Ovary (tissue), 9 donors: ENCODE results near the gene TANC1. TPM values are rescaled to one million over a fixed set of nuclear protein-coding genes. Genes with fewer than 3 reads are reported as not detected.

Experiments
- DNase-seq, 5 donors: peaks; one replicate each; pipeline ENCODE4 v3.0.0-alpha.2; 2019 to 2020
- H3K27ac ChIP-seq, 2 donors: fragments of 200-600 bp; one replicate each; pipeline versions ENCODE4 v1.5.1 to v1.8.0; 2019 to 2022
- H3K27me3 ChIP-seq: fragments of 200-600 bp; one replicate; pipeline ENCODE4 v1.8.0; 2022
- H3K36me3 ChIP-seq: fragments of 200-600 bp; sonication (generic); one replicate; pipeline ENCODE4 v1.5.1; 2019
- H3K4me1 ChIP-seq: one replicate; pipeline ENCODE4 v1.8.1; 2013; ENCODE audit warnings: mild to moderate bottlenecking, moderate library complexity; ENCODE audit not compliant: insufficient read depth
- H3K4me3 ChIP-seq: fragments of 200-600 bp; sonication (generic); one replicate; pipeline ENCODE4 v1.5.1; 2017
- H3K9me3 ChIP-seq, 2 donors: fragments of 200-600 bp in 1 of 2; sonication (generic) in 1 of 2; one replicate each; pipeline versions ENCODE4 v1.5.1 to v1.8.1; 2013 to 2019; ENCODE audit warnings: mild to moderate bottlenecking in 1 of 2, moderate library complexity in 1 of 2
- EP300 ChIP-seq: sonication (generic); formaldehyde crosslinking; IDR thresholded peaks from one replicate; pipeline ENCODE4 v1.6.1; 2017; ENCODE audit warnings: antibody characterized with exemption
- POLR2A ChIP-seq: fragments of 450-650 bp; IDR thresholded peaks from one replicate; pipeline ENCODE4 v1.6.1; 2017; ENCODE audit warnings: antibody characterized with exemption, mild to moderate bottlenecking, moderate library complexity
- WGBS, 3 donors: extraction: QIAGEN DNeasy Blood & Tissue Kit in 1 of 3; methylation state at CpG; one replicate each; pipeline versions ENCODE4 v1.1.5 to v1.1.7; 2013 to 2017; 5-methylcytosine and 5-hydroxymethylcytosine counted together
- intact Hi-C, 4 donors: fragments of 100-400 bp; cut with DNase I; formaldehyde crosslinking; loops; one replicate each; pipeline versions ENCODE4 v1.11.0 to v1.15.1; 2022 to 2023
- polyA plus RNA-seq, 2 donors: library from polyadenylated mRNA; stranded (reverse); fragments of 200-250 nt in 1 of 2; fragments of 350-450 nt in 1 of 2; fragmentation: Illumina TruSeq in 1 of 2; extraction: RNeasy Lipid Tissue Mini Kit (QIAGEN cat#74804) in 1 of 2; gene quantifications; one replicate each; pipeline ENCODE4 v1.2.3, GENCODE V29; 2013 to 2014
- total RNA-seq, 7 donors: library from RNA; depleted of rRNA in 2 of 7; stranded (reverse); fragments of >200 nt in 2 of 7; fragmentation: NEBNext Ultra II Directional in 3 of 7; extraction: Animal tissue kit (Norgen Biotek cat#: 25700) in 3 of 7; gene quantifications; one replicate each; pipeline versions ENCODE4 v1.1.0 to v1.2.4, GENCODE V29; 2016 to 2023
- TF ChIP-seq, protein P1 (sequence below), 3 donors: fragments of 450-650 bp in 2 of 3; fragments of 200-600 bp in 1 of 3; IDR thresholded peaks; one replicate each; pipeline versions ENCODE4 v1.5.1 to v1.8.0; 2016 to 2022; ENCODE audit warnings: antibody characterized with exemption in 3 of 3, mild to moderate bottlenecking in 1 of 3
- donor health status: DM: no; HTN: no; CAD: no; lungs with moderate emphysema.
- donor health status: DM: no; HTN: no; CAD: no.
- donor health status: Bipolar disorder and iron deficiency.
- donor health status: DM: yes; HTN: yes; CAD: no.
- donor health status: DM: no; HTN: no; CAD: no.
- donor health status: DM: yes; HTN: yes; CAD: no.

TANC1 gene
- total and polyA plus RNA-seq, 9 donors: 12.2 to 39.2 (median 25.8) TPM

DNA sequence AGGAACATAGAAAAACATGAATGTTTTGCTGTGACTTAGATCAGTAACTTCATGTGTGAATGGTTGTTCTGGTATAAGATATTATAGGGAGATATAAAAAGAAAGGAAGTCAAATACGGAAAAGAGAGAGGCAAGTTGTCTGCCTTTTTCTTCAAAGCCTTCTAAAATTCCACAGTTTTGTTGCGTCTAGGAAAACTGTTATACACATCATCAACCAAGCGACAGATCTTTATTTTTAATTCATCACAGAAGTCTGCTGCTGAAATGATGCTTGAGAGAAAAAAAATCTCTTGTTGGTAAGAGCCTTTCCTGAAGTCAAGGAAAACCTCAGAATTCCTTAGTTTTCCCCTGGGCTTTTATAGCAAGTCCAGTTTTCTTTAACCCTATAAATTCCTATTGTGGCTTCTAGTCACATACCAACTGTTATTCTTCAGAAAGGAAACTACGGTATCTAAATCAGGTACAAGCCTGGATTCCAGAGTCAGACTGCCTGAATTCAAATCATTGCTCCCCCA lies 36.3 kb upstream of the TANC1 start:
- Histone ChIP-seq H3K36me3 (no peaks in the 10 kb centered on the region), H3K27ac (no peak overlapping the region), H3K4me3 (no peak overlapping the region), H3K27me3 (no peaks in the 10 kb centered on the region), H3K9me3 (no peaks in the 10 kb centered on the region), H3K4me1 (no peaks in the 10 kb centered on the region)
- DNase-seq: no peak
- 17 to 40% (median 21%) methylated on average over 4 of the region's 4 CpGs for WGBS, 3 donors
- TF ChIP-seq POLR2A (no peak), EP300 (no peak)
- intact Hi-C loops: no loop called here

DNA sequence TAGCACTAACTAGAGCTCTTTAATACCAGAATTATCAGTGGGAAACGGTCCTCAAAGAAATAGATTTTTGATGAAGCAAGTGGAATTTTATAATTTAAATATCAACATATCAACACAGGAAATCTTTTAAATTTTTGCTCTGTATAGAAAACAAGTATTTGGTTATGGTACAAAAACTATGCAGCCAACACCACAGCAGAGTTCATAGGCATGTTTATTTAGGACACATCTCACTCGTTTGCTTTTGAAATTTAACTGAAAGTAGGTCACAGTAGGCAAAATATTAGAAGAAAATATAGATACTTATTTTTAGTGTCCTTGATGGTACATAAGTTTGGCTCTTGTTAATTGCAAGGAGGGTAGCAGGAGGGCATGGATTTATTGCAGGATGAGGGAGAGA lies 34.3 kb upstream of the TANC1 start:
- H3K4me1 ChIP-seq: no peaks in the 10 kb centered on the region
- H3K36me3 ChIP-seq: no peaks in the 10 kb centered on the region
- no peaks in the 10 kb centered on the region for H3K27me3 ChIP-seq
- TF ChIP-seq EP300 (no peak), POLR2A (no peak)
- TF ChIP-seq, protein P1, sequence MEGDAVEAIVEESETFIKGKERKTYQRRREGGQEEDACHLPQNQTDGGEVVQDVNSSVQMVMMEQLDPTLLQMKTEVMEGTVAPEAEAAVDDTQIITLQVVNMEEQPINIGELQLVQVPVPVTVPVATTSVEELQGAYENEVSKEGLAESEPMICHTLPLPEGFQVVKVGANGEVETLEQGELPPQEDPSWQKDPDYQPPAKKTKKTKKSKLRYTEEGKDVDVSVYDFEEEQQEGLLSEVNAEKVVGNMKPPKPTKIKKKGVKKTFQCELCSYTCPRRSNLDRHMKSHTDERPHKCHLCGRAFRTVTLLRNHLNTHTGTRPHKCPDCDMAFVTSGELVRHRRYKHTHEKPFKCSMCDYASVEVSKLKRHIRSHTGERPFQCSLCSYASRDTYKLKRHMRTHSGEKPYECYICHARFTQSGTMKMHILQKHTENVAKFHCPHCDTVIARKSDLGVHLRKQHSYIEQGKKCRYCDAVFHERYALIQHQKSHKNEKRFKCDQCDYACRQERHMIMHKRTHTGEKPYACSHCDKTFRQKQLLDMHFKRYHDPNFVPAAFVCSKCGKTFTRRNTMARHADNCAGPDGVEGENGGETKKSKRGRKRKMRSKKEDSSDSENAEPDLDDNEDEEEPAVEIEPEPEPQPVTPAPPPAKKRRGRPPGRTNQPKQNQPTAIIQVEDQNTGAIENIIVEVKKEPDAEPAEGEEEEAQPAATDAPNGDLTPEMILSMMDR (IDR thresholded peaks at IDR 0.05): no peak
- no peak for DNase-seq
- H3K27ac ChIP-seq: no peak overlapping the region
- H3K4me3 ChIP-seq: no peak overlapping the region
- intact Hi-C loops: no loop called here
- 52 to 60% (median 56%) methylated on average over 2 of the region's 2 CpGs for WGBS, 3 donors
- no peaks in the 10 kb centered on the region for H3K9me3 ChIP-seq

DNA sequence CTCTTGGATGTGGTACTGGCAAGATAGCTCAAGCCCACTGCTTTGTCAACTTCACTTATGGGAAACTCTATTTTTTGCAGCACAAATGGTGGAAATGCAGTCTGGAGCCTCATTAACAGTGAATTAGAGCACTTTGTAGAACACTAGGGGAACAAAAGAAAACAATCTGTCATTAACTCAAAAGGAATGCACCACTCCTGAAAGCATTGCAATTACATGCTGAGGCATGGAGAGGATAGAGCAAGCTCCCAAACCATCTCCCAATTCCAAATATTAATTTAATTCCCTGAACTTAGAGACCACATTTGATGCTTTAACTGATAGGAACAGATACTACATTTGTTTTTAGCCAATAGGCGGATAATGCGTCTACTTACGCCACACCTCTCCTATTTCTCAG lies 32.8 kb upstream of the TANC1 start:
- no peak for DNase-seq
- intact Hi-C loops: no loop called here

DNA sequence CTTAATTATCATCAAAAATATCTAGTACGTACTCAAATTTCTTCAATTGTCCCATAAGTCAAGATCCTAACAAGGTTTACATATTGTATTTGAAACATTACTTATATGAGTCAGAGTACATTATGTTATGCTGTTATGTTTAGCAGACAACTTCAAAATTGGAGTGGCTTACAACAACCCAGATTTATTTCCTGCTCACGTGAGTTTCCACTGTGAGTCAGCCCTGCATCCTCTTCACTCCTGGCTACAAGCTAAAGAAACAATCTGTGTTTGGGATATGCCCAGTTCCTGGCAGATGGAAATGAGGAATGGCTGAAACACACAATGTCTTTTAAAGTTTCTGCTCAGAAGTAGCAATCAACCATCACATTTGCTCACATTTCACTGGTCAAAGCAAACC lies 31.5 kb upstream of the TANC1 start:
- Histone ChIP-seq H3K27me3 (no peaks in the 10 kb centered on the region), H3K4me3 (no peak overlapping the region), H3K4me1 (no peaks in the 10 kb centered on the region), H3K36me3 (no peaks in the 10 kb centered on the region), H3K9me3 (no peaks in the 10 kb centered on the region), H3K27ac (no peak overlapping the region)
- intact Hi-C loops: no loop called here
- WGBS, 3 donors: 54 to 65% (median 56%) methylated on average over 2 of the region's 2 CpGs
- no peak for TF ChIP-seq EP300
- TF ChIP-seq, protein P1 (IDR thresholded peaks at IDR 0.05): no peak
- TF ChIP-seq POLR2A: no peak
- peak in 1 of 5 donors; percentile 30 for DNase-seq

More for the DNA sequence above, 32.8 kb upstream of the TANC1 start:
- no peak overlapping the region for H3K4me3 ChIP-seq
- WGBS, 3 donors: 95 to 99% (median 98%) methylated on average over 3 of the region's 3 CpGs
- no peaks in the 10 kb centered on the region for H3K36me3 ChIP-seq
- no peaks in the 10 kb centered on the region for H3K9me3 ChIP-seq
- H3K27ac ChIP-seq: no peak overlapping the region
- H3K27me3 ChIP-seq: no peaks in the 10 kb centered on the region
- no peaks in the 10 kb centered on the region for H3K4me1 ChIP-seq
- TF ChIP-seq EP300 (no peak), POLR2A (no peak)
- TF ChIP-seq, protein P1 (IDR thresholded peaks at IDR 0.05): no peak

DNA sequence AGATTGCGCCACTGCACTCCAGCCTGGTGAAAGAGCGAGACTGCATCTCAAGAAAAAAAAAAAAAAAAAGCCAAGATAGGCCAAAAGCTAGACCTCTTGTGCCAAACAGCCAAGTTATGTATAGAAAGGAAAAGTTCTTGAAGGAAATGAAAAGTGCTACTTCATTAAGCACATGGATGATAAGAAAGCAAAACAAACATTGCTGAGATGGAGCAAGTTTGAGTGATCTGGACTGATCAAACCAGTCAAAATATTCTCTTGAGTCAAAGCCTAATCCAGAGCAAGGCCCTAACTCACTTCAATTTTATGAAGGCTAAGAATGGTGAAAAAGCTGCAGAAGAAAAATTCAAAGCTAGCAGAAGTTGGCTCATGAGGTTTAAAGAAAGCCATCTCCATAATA lies 28.1 kb upstream of the TANC1 start:
- Histone ChIP-seq H3K27ac (no peak overlapping the region), H3K4me3 (no peak overlapping the region), H3K36me3 (no peaks in the 10 kb centered on the region), H3K9me3 (no peaks in the 10 kb centered on the region), H3K27me3 (no peaks in the 10 kb centered on the region), H3K4me1 (no peaks in the 10 kb centered on the region)
- no peak for DNase-seq
- no peak for TF ChIP-seq EP300
- 97 to 98% (median 97%) methylated on average over 2 of the region's 2 CpGs for WGBS, 3 donors
- intact Hi-C loops: no loop called here
